Endothelial cell of umbilical vein (primary cell): ENCODE measurements around the gene LMCD1.

ENCODE experiments used
- CTCF ChIP-seq, 2 donors: IDR thresholded peaks; 1 replicate in 1 of 2; 2 replicates in 1 of 2; pipeline ENCODE4 v1.5.1; 2011; ENCODE audit warnings: low read length in 2 of 2, mild to moderate bottlenecking in 2 of 2, moderate library complexity in 2 of 2, control low read depth in 1 of 2, inconsistent platforms in 1 of 2, low read depth in 1 of 2; ENCODE audit not compliant: insufficient read depth in 1 of 2; ENCODE audit errors: extremely low read depth in 1 of 2
- POLR2A ChIP-seq: IDR thresholded peaks from 2 replicates; pipeline ENCODE4 v1.6.1; 2012; ENCODE audit warnings: low read depth, mild to moderate bottlenecking, control low read depth, low read length
- POLR2AphosphoS5 ChIP-seq: IDR thresholded peaks from 2 replicates; pipeline ENCODE4 v1.6.1; 2012; ENCODE audit warnings: low read depth, mild to moderate bottlenecking, control low read depth, low read length, moderate library complexity; ENCODE audit not compliant: insufficient read depth

- TF ChIP-seq CTCF (IDR thresholded peaks at IDR 0.05; ENCODE audit: extremely low read depth in 1 of 2, insufficient read depth in 1 of 2, low read depth in 1 of 2, low read length in 2 of 2) (no peak), POLR2AphosphoS5 (no peak), POLR2A (no peak)
These were observed 28.6 kb upstream of the LMCD1 start for GRCh38 chr3:8473029-8473428.
